Cerebellar nuclear complex (tissue), 1 donor: Measurements from ENCODE around the gene CTXND2.

Experiments
- DNase-seq, 2 experiments: peaks; one replicate each; lab custom pipeline; 2025; lab: John Stamatoyannopoulos, UW

The CTXND2 gene

DNA sequence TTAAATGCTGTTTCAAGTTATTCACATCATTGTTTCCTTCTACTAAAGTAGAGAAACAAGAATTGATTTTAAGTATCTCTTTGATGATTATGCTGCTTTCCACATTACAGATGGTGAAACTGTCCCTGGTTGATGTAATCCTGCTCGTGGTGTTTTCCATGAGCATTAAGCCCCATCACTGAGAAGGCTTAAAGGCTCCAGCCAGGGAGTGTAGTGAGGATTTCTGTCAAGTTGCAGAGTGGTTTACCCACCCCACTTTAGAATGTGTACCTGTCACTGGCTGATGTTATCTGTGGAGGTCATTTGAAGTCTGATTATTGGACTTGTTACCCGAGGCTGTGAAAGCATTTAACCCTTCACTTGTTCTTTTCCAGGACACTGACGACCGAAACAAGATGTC, 74.8 kb downstream of the CTXND2 start:
- DNase-seq, result no peak
